Colonic mucosa (tissue), 4 donors: ENCODE data around the gene RASSF4. TPM values are rescaled to one million over a fixed set of nuclear protein-coding genes. Genes with fewer than 3 reads are reported as not detected.

Experiments used
- DNase-seq: peaks from one replicate; pipeline ENCODE4 v3.0.0-alpha.2; 2020
- H3K27ac ChIP-seq: fragments of 200-600 bp; one replicate; pipeline ENCODE4 v1.8.0; 2021
- H3K27me3 ChIP-seq: fragments of 200-600 bp; one replicate; pipeline ENCODE4 v1.8.0; 2021
- H3K36me3 ChIP-seq: fragments of 200-600 bp; one replicate; pipeline ENCODE4 v1.8.0; 2021
- H3K4me1 ChIP-seq: fragments of 200-600 bp; one replicate; pipeline ENCODE4 v1.8.0; 2021; ENCODE audit warnings: mild to moderate bottlenecking
- H3K4me3 ChIP-seq: fragments of 200-600 bp; one replicate; pipeline ENCODE4 v1.8.0; 2021
- H3K9ac ChIP-seq, 2 donors: one replicate each; pipeline ENCODE4 v1.7.0; 2013; ENCODE audit warnings: control low read depth in 2 of 2, low read depth in 2 of 2, low read length in 2 of 2
- H3K9me3 ChIP-seq: fragments of 200-600 bp; one replicate; pipeline ENCODE4 v1.8.0; 2021
- CTCF ChIP-seq: fragments of 200-600 bp; IDR thresholded peaks from one replicate; pipeline ENCODE4 v1.8.0; 2022; ENCODE audit warnings: antibody characterized with exemption, mild to moderate bottlenecking
- intact Hi-C: fragments of 100-400 bp; cut with DNase I; formaldehyde crosslinking; loops from one replicate; pipeline ENCODE4 v1.14.1; 2022
- total RNA-seq, 2 donors: library from RNA; stranded (reverse); fragmentation: NEBNext Ultra II Directional in 1 of 2; extraction: Animal tissue kit (Norgen Biotek cat#: 25700) in 1 of 2; gene quantifications; one replicate each; pipeline ENCODE4 v1.2.1, GENCODE V29; 2021
- donor health status: healthy.
- donor health status: DM: no; HTN: no; CAD: no.
- donor health status: DM: no; HTN: no; CAD: no.

RASSF4 gene
- total RNA-seq, 2 donors from 2014 or later: 13.1 to 19.9 TPM

GRCh38 chr10:44944354-44944753 lies 15.2 kb upstream of the RASSF4 start:
- no peaks in the 10 kb centered on the region for H3K36me3 ChIP-seq
- H3K9me3 ChIP-seq: no peaks in the 10 kb centered on the region
- H3K4me3 ChIP-seq: no peak overlapping the region
- H3K27me3 ChIP-seq: no peaks in the 10 kb centered on the region
- TF ChIP-seq CTCF: no peak
- H3K9ac ChIP-seq: no peak overlapping the region
- intact Hi-C loops: no loop called here
- no peaks in the 10 kb centered on the region for H3K4me1 ChIP-seq
- H3K27ac ChIP-seq: no peak overlapping the region
- no peak for DNase-seq

GRCh38 chr10:44946205-44946604 lies 13.4 kb upstream of the RASSF4 start:
- DNase-seq: no peak
- no peak overlapping the region for H3K27ac ChIP-seq

GRCh38 chr10:44947371-44948152 lies 12.0 kb upstream of the RASSF4 start:
- TF ChIP-seq CTCF: no peak
- Histone ChIP-seq H3K9ac (no peak overlapping the region), H3K9me3 (no peaks in the 10 kb centered on the region), H3K27ac (no peak overlapping the region), H3K4me1 (no peaks in the 10 kb centered on the region), H3K27me3 (no peaks in the 10 kb centered on the region), H3K36me3 (no peaks in the 10 kb centered on the region), H3K4me3 (no peak overlapping the region)
- intact Hi-C loops: no loop called here
- peak; percentile 16 for DNase-seq

More at GRCh38 chr10:44946205-44946604, 13.4 kb upstream of the RASSF4 start:
- H3K9ac ChIP-seq: no peak overlapping the region
- no peak for TF ChIP-seq CTCF
- intact Hi-C loops: no loop called here
- no peaks in the 10 kb centered on the region for H3K27me3 ChIP-seq
- H3K9me3 ChIP-seq: no peaks in the 10 kb centered on the region
- no peak overlapping the region for H3K4me3 ChIP-seq
- no peaks in the 10 kb centered on the region for H3K36me3 ChIP-seq
- no peaks in the 10 kb centered on the region for H3K4me1 ChIP-seq

- Histone ChIP-seq H3K9ac (no peak overlapping the region), H3K9me3 (no peaks in the 10 kb centered on the region), H3K4me3 (no peak overlapping the region), H3K36me3 (no peaks in the 10 kb centered on the region), H3K27me3 (no peaks in the 10 kb centered on the region), H3K4me1 (no peaks in the 10 kb centered on the region), H3K27ac (no peak overlapping the region)
- intact Hi-C loops: no loop called here
- no peak for DNase-seq
- TF ChIP-seq CTCF: no peak
Observed at GRCh38 chr10:44948642-44949041, 11.0 kb upstream of the RASSF4 start.

- Histone ChIP-seq H3K9ac (no peak overlapping the region), H3K4me1 (no peaks in the 10 kb centered on the region), H3K36me3 (no peaks in the 10 kb centered on the region), H3K9me3 (no peaks in the 10 kb centered on the region), H3K27me3 (no peaks in the 10 kb centered on the region), H3K4me3 (no peak overlapping the region), H3K27ac (no peak overlapping the region)
- TF ChIP-seq CTCF: no peak
- DNase-seq: no peak
- intact Hi-C loops: no loop called here
Observed at GRCh38 chr10:44949127-44949802, 10.3 kb upstream of the RASSF4 start.
